ENCODE results near the gene HSD3B7. TPM values are rescaled to one million over a fixed set of nuclear protein-coding genes. Genes with fewer than 3 reads are reported as not detected.
A peak's percentile ranks its signal among the peaks of the same experiment; 100 is the strongest.

The HSD3B7 gene
- total RNA-seq, 6 experiments from 2014 or later = 54.6 to 219 (median 86.9) TPM

GRCh38 chr16:30979170-30980022, 5.6 kb upstream of the HSD3B7 start:
- no peak for DNase-seq
- no peak for TF ChIP-seq CTCF (IDR thresholded peaks at IDR 0.05)
- TF ChIP-seq POLR2A (IDR thresholded peaks at IDR 0.05) = no peak
- no peak overlapping the region for H3K4me3 ChIP-seq
- no peaks in the 10 kb centered on the region for H3K4me1 ChIP-seq
- intact Hi-C loops (cut with DNase I) = loop anchor here (5.0 to 10.0 kb wide), 3 partner anchors 65 to 113 kb away; partner anchors contain the start of genes PRSS53 (in 1 of the 2) and VKORC1 (in 1 of the 2)
- ATAC-seq = peak in 1 of 4 donors; percentile 6
- no peaks in the 10 kb centered on the region for H3K9me3 ChIP-seq
- no peak overlapping the region for H3K27ac ChIP-seq
- H3K27me3 ChIP-seq = no peaks in the 10 kb centered on the region
- 97% methylated on average over 6 of the region's 62 CpGs for WGBS (ENCODE audit: insufficient coverage, low coverage, low lambda C conversion rate, missing lambda C conversion rate)
- H3K36me3 ChIP-seq = peaks cover 0 to 46% (median 23%) of the 10 kb centered on the region in 4 donors

GRCh38 chr16:30980023-30980371, 5.0 kb upstream of the HSD3B7 start:
- Histone ChIP-seq H3K4me3 (no peak overlapping the region), H3K27ac (no peak overlapping the region), H3K27me3 (no peaks in the 10 kb centered on the region), H3K4me1 (no peaks in the 10 kb centered on the region), H3K36me3 (peaks cover 0 to 40% (median 20%) of the 10 kb centered on the region in 4 donors), H3K9me3 (no peaks in the 10 kb centered on the region)
- no peak for TF ChIP-seq CTCF (IDR thresholded peaks at IDR 0.05)
- no peak for TF ChIP-seq POLR2A (IDR thresholded peaks at IDR 0.05)
- intact Hi-C loops (cut with DNase I) = loop anchor here (5.0 to 10.0 kb wide), 3 partner anchors 65 to 112 kb away; partner anchors contain the start of genes PRSS53 (in 1 of the 2) and VKORC1 (in 1 of the 2)
- no peak for DNase-seq
- ATAC-seq = no peak
- 90% methylated on average over 2 of the region's 15 CpGs for WGBS (ENCODE audit: insufficient coverage, low coverage, low lambda C conversion rate, missing lambda C conversion rate)

- intact Hi-C loops (cut with DNase I) = loop anchor here (5.0 to 10.0 kb wide), 3 partner anchors 64 to 112 kb away; partner anchors contain the start of genes PRSS53 (in 1 of the 2) and VKORC1 (in 1 of the 2)
- no peak for TF ChIP-seq CTCF (IDR thresholded peaks at IDR 0.05)
- no peak for TF ChIP-seq POLR2A (IDR thresholded peaks at IDR 0.05)
- no peaks in the 10 kb centered on the region for H3K9me3 ChIP-seq
- H3K4me1 ChIP-seq = no peaks in the 10 kb centered on the region
- ATAC-seq (no peak), DNase-seq (no peak)
- peaks cover 0 to 38% (median 17%) of the 10 kb centered on the region in 4 donors for H3K36me3 ChIP-seq
- 95% methylated on average over 21 of the region's 29 CpGs for WGBS (ENCODE audit: insufficient coverage, low coverage, low lambda C conversion rate, missing lambda C conversion rate)
- no peak overlapping the region for H3K27ac ChIP-seq
- H3K27me3 ChIP-seq = no peaks in the 10 kb centered on the region
- H3K4me3 ChIP-seq = no peak overlapping the region
Measured at GRCh38 chr16:30980434-30980833, 4.6 kb upstream of the HSD3B7 start.

- H3K9me3 ChIP-seq = no peaks in the 10 kb centered on the region
- intact Hi-C loops (cut with DNase I) = loop anchor here (5.0 to 10.0 kb wide), 3 partner anchors 64 to 111 kb away; partner anchors contain the start of genes PRSS53 (in 1 of the 2) and VKORC1 (in 1 of the 2)
- TF ChIP-seq POLR2A (IDR thresholded peaks at IDR 0.05) (no peak), CTCF (IDR thresholded peaks at IDR 0.05) (no peak)
- H3K4me1 ChIP-seq = peaks cover 0 to 3% (median under 1%) of the 10 kb centered on the region in 4 donors
- no peak overlapping the region for H3K27ac ChIP-seq
- DNase-seq (no peak), ATAC-seq (no peak)
- no peak overlapping the region for H3K4me3 ChIP-seq
- H3K36me3 ChIP-seq = peaks cover 0 to 33% (median 14%) of the 10 kb centered on the region in 4 donors
- WGBS (ENCODE audit: insufficient coverage, low coverage, low lambda C conversion rate, missing lambda C conversion rate) = 100% methylated on average over 1 of the region's 14 CpGs
- no peaks in the 10 kb centered on the region for H3K27me3 ChIP-seq
Measured at GRCh38 chr16:30980959-30981358, 4.0 kb upstream of the HSD3B7 start.
